ENCODE results near the gene NDUFS1. TPM values are rescaled to one million over a fixed set of nuclear protein-coding genes. Genes with fewer than 3 reads are reported as not detected.
A peak's percentile ranks its signal among the peaks of the same experiment; 100 is the strongest.
"Not testable (repeated sequence)": the region's sequence is repeated elsewhere in the genome, so short reads cannot be mapped to it uniquely, and the experiment has no call there.

NDUFS1 gene
- total RNA-seq, 1 experiment from 2014 or later: 110 TPM

- Histone ChIP-seq H3K4me2 (ENCODE audit: low read length) (peak overlapping the region; percentile 62; the same call in 1 of the 2 replicates), H4K20me1 (ENCODE audit: low read length) (no peaks in the 10 kb centered on the region), H3K79me2 (ENCODE audit: low read length) (no peaks in the 10 kb centered on the region), H3K27me3 (ENCODE audit: low read length) (no peaks in the 10 kb centered on the region), H3F3A (ENCODE audit: low read length, unreplicated experiment) (no peaks in the 10 kb centered on the region), H3K9me3 (ENCODE audit: low read length) (no peaks in the 10 kb centered on the region), H3K36me3 (ENCODE audit: low read depth, low read length) (no peaks in the 10 kb centered on the region), H3K4me1 (ENCODE audit: insufficient read depth, low read length) (peaks cover 9% of the 10 kb centered on the region), H3K4me3 (ENCODE audit: low read length) (no peak overlapping the region), H2AFZ (ENCODE audit: low read length) (no peak overlapping the region), H3K27ac (ENCODE audit: low read length) (peak overlapping the region; percentile 79), H3K9me2 (replicated peaks; ENCODE audit: low read length) (no peaks in the 10 kb centered on the region), H3K9ac (ENCODE audit: low read length) (no peak overlapping the region)
- DNase-seq: no peak
- POLR2A ChIA-PET (ENCODE audit: unreplicated experiment): no interaction called here
- CTCF ChIA-PET: no interaction called here
- no peak for TF ChIP-seq CTCF (conservative IDR thresholded peaks at IDR 0.05; ENCODE audit: low read depth, low read length)
- TF ChIP-seq EZH2phosphoT487 (IDR thresholded peaks at IDR 0.05; ENCODE audit: borderline replicate concordance, low read length): no peak
- no peak for TF ChIP-seq EZH2 (IDR thresholded peaks at IDR 0.05; ENCODE audit: low read length, unreplicated experiment)
- ATAC-seq: no peak
- BruUV-seq (replicated peaks): TSS peak; percentile 80
- intact Hi-C loops (cut with micrococcal nuclease): no loop called here
Measured at GRCh38 chr2:206105541-206105940, 53.7 kb downstream of the NDUFS1 start.

- Histone ChIP-seq H3K4me1 (ENCODE audit: insufficient read depth, low read length) (peaks cover 9% of the 10 kb centered on the region), H3K27ac (ENCODE audit: low read length) (no peak overlapping the region), H3K36me3 (ENCODE audit: low read depth, low read length) (no peaks in the 10 kb centered on the region), H3K9ac (ENCODE audit: low read length) (no peak overlapping the region), H3K27me3 (ENCODE audit: low read length) (no peaks in the 10 kb centered on the region), H3K4me3 (ENCODE audit: low read length) (no peak overlapping the region), H3F3A (ENCODE audit: low read length, unreplicated experiment) (no peaks in the 10 kb centered on the region), H3K4me2 (ENCODE audit: low read length) (no peak overlapping the region), H2AFZ (ENCODE audit: low read length) (no peak overlapping the region), H3K9me2 (replicated peaks; ENCODE audit: low read length) (no peaks in the 10 kb centered on the region), H3K9me3 (ENCODE audit: low read length) (no peaks in the 10 kb centered on the region), H3K79me2 (ENCODE audit: low read length) (no peaks in the 10 kb centered on the region), H4K20me1 (ENCODE audit: low read length) (no peaks in the 10 kb centered on the region)
- TF ChIP-seq CTCF (conservative IDR thresholded peaks at IDR 0.05; ENCODE audit: low read depth, low read length): no peak
- TF ChIP-seq EZH2phosphoT487 (IDR thresholded peaks at IDR 0.05; ENCODE audit: borderline replicate concordance, low read length): no peak
- no peak for TF ChIP-seq EZH2 (IDR thresholded peaks at IDR 0.05; ENCODE audit: low read length, unreplicated experiment)
- POLR2A ChIA-PET (ENCODE audit: unreplicated experiment): no interaction called here
- intact Hi-C loops (cut with micrococcal nuclease): no loop called here
- DNase-seq (no peak), ATAC-seq (no peak)
- no TSS peak for BruUV-seq (replicated peaks)
- CTCF ChIA-PET: no interaction called here
Measured at GRCh38 chr2:206105038-206105437, 54.2 kb downstream of the NDUFS1 start.

GRCh38 chr2:206098872-206099271, 60.4 kb downstream of the NDUFS1 start:
- H3K4me2 ChIP-seq (ENCODE audit: low read length); intact Hi-C loops (cut with micrococcal nuclease); H3K9me3 ChIP-seq (ENCODE audit: low read length); H3K27me3 ChIP-seq (ENCODE audit: low read length); DNase-seq; H2AFZ ChIP-seq (ENCODE audit: low read length); H3K36me3 ChIP-seq (ENCODE audit: low read depth, low read length); BruUV-seq (replicated peaks); H3K9ac ChIP-seq (ENCODE audit: low read length); H3K79me2 ChIP-seq (ENCODE audit: low read length); H3F3A ChIP-seq (ENCODE audit: low read length, unreplicated experiment); ATAC-seq; POLR2A ChIA-PET (ENCODE audit: unreplicated experiment); H3K27ac ChIP-seq (ENCODE audit: low read length); H3K9me2 ChIP-seq (replicated peaks; ENCODE audit: low read length); CTCF ChIA-PET; H4K20me1 ChIP-seq (ENCODE audit: low read length); H3K4me1 ChIP-seq (ENCODE audit: insufficient read depth, low read length); H3K4me3 ChIP-seq (ENCODE audit: low read length): not testable (repeated sequence)
